LHCN-M2 (cell line): ENCODE data around the gene DMD. TPM values are rescaled to one million over a fixed set of nuclear protein-coding genes. Genes with fewer than 3 reads are reported as not detected.

ENCODE experiments used
- DNase-seq: peaks from one replicate; pipeline ENCODE4 v3.0.0-alpha.2; 2012; ENCODE audit warnings: low read depth
- total RNA-seq: library from RNA; depleted of rRNA; stranded (reverse); fragments of >200 nt; gene quantifications from 2 replicates; pipeline ENCODE4 v1.2.3, GENCODE V29; 2014

Gene DMD
- total RNA-seq, 1 experiment from 2014 or later = 7.4 TPM

DNA sequence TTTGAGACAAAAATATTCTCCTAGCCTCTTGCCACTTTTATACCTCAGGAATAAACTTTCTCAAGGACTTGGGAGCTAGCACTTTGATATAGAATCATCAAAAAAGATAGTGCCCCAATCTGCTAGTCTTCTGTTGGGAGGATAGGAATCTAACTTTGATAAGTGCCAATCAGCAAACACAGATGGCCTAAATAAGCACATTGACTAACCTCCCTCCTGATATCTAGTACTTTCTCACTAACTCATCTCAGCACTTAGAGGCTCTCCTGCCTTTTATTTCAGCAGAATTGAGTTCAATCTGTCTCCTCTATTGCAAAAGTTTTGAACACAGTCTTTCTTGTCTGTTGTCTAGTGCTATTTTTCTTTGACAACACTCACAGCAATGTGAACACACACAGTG is 1341.1 kb downstream of the DMD start:
- DNase-seq = no peak

GRCh38 chrX:31860686-31861085 is 1350.7 kb downstream of the DMD start:
- DNase-seq = no peak

GRCh38 chrX:31858915-31859314 is 1352.4 kb downstream of the DMD start:
- DNase-seq = no peak

- no peak for DNase-seq
Observed at GRCh38 chrX:31854716-31855115, 1356.6 kb downstream of the DMD start.

- DNase-seq = no peak
Observed at GRCh38 chrX:31851761-31852160, 1359.6 kb downstream of the DMD start.

- DNase-seq = no peak
Observed at GRCh38 chrX:31847773-31848172, 1363.6 kb downstream of the DMD start.

- DNase-seq = peak; percentile 1
Observed at GRCh38 chrX:31845003-31845402, 1366.3 kb downstream of the DMD start.

GRCh38 chrX:31838617-31839016 is 1372.7 kb downstream of the DMD start:
- DNase-seq = no peak

DNA sequence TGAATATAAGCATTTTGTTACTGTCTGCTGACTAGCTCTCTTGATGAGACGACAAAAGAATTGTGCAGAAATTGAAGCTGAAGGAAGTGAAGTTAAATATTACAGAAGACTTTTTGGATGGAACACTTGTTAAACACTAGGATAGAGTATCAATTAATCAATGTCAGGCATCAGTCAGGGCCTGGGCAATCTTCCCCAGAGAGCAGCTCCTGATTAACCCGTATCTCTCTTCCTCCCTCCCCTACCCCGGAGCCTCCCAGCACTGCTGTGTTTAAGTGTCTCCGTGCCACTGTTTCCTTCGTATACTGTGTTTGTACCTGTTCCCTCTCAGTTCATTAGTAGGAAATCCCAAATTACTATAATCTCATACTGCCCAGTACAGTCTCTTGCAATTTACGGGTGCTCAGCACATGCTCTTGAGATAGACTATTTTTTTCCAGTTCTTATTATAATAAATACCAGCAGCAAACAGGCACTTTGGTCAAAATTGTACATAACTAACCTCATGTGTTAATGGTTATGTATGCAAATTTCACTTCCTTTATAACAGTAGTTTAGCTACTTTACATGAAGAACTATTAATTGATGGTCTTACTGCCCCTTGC is 1373.8 kb downstream of the DMD start:
- no peak for DNase-seq

- no peak for DNase-seq
Observed at GRCh38 chrX:31836479-31836878, 1374.9 kb downstream of the DMD start.

GRCh38 chrX:31832263-31832662 is 1379.1 kb downstream of the DMD start:
- peak; percentile 66 for DNase-seq

- DNase-seq = no peak
Observed at GRCh38 chrX:31820430-31821210, 1390.7 kb downstream of the DMD start.

- no peak for DNase-seq
Observed at GRCh38 chrX:31819455-31819854, 1391.9 kb downstream of the DMD start.

- no peak for DNase-seq
Observed at GRCh38 chrX:31811106-31811505, 1400.2 kb downstream of the DMD start.

GRCh38 chrX:31808357-31808756 is 1403.0 kb downstream of the DMD start:
- no peak for DNase-seq

GRCh38 chrX:31807165-31807564 is 1404.2 kb downstream of the DMD start:
- no peak for DNase-seq

DNA sequence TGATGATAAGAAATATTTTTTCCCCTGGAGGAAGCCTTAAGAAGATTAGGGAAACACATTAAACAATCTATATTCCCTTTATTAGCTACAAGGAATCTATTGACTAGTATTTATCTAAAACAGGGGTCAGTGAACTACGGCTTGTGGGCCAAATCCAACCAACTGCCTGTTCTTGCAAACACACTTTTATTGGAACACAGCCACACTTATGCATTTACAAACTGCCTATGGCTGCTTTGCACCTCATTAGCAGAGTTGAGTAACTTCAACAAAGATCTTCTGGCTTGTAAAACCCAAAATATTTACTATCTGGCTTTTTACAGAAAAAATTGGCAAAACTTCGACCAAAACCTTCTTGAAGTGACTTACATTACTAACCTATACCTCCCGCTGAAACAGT is 1405.6 kb downstream of the DMD start:
- no peak for DNase-seq

GRCh38 chrX:31800219-31800618 is 1411.1 kb downstream of the DMD start:
- DNase-seq = no peak

DNA sequence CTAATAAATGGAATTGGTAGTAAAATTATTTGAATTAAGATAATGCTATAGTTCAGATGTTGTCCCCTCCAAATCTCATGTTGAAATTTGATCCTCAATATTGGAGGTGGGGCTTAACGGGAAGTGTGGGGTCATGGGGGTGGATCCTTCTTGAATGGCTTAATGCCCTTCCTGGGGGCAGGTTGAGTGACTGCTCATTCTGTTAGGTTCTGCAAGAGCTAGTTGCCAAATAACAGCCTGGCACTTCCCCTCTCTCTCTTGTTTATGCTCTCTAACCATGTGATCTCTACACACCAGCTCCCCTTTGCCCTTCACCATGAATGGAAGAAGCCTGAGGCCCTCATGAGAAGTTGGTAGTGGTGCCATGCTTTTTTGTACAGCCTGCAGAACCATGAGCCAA is 1414.7 kb downstream of the DMD start:
- DNase-seq = no peak

- no peak for DNase-seq
Observed at GRCh38 chrX:31747411-31747810, 1463.9 kb downstream of the DMD start.

DNA sequence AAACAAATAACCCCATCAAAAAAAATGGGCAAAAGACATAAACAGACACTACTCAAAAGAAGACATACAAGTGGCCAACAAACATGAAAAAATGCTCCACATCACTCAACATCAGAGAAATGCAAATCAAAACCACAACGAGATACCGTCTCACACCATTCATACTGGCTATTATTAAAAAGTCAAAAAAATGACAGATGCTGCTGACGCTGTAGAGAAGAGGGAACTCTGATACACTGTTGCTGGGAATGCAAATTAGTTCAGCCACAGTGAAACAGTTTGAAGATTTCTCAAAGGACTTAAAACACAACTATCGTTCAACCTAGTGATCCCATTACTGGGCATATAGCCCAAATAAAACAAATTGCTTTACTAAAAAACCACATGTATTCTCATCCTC is 1468.3 kb downstream of the DMD start:
- no peak for DNase-seq

DNA sequence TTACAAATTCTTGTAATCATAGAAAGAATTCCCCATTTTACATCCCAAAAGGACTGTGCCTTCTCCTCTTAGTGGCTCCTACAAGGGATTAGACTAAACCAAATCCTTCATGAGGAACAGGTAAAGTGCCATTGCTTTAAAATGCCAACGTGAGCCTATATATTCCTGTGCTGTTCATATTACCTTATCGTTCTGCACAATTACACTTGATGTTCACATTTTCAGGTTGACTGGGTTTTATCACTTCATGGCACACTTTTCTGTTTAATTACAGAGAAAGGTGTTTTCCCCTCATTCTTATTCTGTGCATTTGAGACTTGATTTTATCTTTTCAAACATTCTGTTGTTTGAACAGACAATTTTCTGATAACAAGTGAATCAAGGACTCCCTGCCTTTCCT is 1493.9 kb downstream of the DMD start:
- DNase-seq = no peak

- no peak for DNase-seq
Observed at GRCh38 chrX:31715675-31716074, 1495.7 kb downstream of the DMD start.
